Stimulated activated memory B cell treated with anti-CD40 and anti-IgM and Interleukin-4, amounts not matched to agents 10 μg/mL and 1 μg/mL and 100 μg/mL, for 72 hours (primary cell): Measurements from ENCODE around the gene GSE1.
A peak's percentile ranks its signal among the peaks of the same experiment; 100 is the strongest.

Experiments used
- ATAC-seq: fragments of 150-1000 bp; cut with Tn5 transposase; 2 replicates; pipeline ENCODE4 v1.10.0; 2021
- H3K27ac Mint-ChIP-seq: one replicate; pipeline ENCODE4 v1.8.0; 2022; ENCODE audit warnings: mild to moderate bottlenecking, mixed read lengths
- H3K27me3 Mint-ChIP-seq: one replicate; pipeline ENCODE4 v1.8.0; 2022; ENCODE audit warnings: mixed read lengths
- H3K36me3 Mint-ChIP-seq: one replicate; pipeline ENCODE4 v1.8.0; 2022; ENCODE audit warnings: mixed read lengths
- H3K4me1 Mint-ChIP-seq: one replicate; pipeline ENCODE4 v1.8.0; 2022; ENCODE audit warnings: mixed read lengths
- H3K4me3 Mint-ChIP-seq: one replicate; pipeline ENCODE4 v1.8.0; 2022; ENCODE audit warnings: mild to moderate bottlenecking, moderate library complexity, mixed read lengths
- H3K9me3 Mint-ChIP-seq: one replicate; pipeline ENCODE4 v1.8.0; 2022; ENCODE audit warnings: mixed read lengths

The GSE1 gene

DNA sequence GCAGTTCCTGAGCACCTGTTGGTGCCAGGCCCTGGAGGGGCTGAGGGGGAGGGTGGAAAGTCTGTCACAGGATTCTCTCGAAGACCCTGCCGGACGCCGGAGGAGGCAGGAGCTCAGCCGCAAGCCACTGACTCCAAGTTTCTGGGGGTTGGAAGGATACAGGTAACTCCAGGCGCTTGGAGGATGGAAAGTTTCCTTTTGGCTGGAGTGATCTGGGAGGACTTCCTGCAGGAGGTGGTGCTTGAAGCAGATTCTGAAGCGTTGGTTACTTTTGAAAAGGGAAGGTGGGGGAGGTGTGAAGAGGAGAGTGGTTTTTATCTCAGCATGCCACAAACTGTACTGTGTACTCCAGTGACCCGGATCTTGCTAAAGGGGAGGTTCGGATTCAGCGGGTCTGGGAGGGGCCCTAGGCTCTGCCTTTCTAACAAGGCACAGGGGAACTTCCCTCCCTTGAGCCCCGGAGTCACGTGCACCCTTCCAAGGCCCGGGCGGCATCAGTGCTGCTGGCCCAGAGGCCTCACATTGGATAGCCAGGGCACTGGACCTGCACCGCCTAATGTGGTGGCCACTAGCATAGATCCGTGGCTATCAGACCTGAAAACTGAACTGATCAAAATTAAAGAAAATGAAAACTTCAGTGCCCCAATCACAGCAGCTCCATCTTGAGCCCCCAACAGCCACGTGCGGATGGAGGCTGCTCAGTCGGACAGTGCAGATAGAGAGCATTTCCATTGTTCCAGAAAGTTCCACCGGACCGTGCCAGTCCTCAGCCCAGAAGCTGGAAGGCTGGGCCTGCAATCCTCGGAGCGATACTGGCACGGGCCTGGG is 42.2 kb upstream of the GSE1 start:
- ATAC-seq: peak; percentile 82
- peak overlapping the region; percentile 38 for H3K4me3 Mint-ChIP-seq

DNA sequence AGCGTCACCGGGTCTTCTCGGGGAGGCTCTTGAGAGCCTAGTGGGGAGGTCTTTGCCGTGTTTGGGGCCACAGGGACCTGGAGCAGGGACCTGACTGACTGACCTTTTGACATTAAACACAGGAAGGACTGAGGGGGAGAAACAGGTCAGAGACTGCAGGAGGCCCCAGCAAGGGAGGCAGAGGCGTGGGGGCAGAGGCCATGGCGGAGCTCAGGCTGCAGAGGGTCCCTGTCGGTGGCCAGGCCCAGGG is 41.6 kb upstream of the GSE1 start:
- Mint-ChIP-seq H3K36me3 (no peaks in the 10 kb centered on the region), H3K4me1 (peaks cover 61% of the 10 kb centered on the region), H3K4me3 (peak overlapping the region; percentile 38), H3K27me3 (no peaks in the 10 kb centered on the region), H3K9me3 (no peaks in the 10 kb centered on the region), H3K27ac (peak overlapping the region; percentile 78)
- ATAC-seq: no peak

More for the DNA sequence above, 42.2 kb upstream of the GSE1 start:
- peak overlapping the region; percentile 78 for H3K27ac Mint-ChIP-seq
- no peaks in the 10 kb centered on the region for H3K9me3 Mint-ChIP-seq
- H3K36me3 Mint-ChIP-seq: no peaks in the 10 kb centered on the region
- peaks cover 62% of the 10 kb centered on the region for H3K4me1 Mint-ChIP-seq
- no peaks in the 10 kb centered on the region for H3K27me3 Mint-ChIP-seq

DNA sequence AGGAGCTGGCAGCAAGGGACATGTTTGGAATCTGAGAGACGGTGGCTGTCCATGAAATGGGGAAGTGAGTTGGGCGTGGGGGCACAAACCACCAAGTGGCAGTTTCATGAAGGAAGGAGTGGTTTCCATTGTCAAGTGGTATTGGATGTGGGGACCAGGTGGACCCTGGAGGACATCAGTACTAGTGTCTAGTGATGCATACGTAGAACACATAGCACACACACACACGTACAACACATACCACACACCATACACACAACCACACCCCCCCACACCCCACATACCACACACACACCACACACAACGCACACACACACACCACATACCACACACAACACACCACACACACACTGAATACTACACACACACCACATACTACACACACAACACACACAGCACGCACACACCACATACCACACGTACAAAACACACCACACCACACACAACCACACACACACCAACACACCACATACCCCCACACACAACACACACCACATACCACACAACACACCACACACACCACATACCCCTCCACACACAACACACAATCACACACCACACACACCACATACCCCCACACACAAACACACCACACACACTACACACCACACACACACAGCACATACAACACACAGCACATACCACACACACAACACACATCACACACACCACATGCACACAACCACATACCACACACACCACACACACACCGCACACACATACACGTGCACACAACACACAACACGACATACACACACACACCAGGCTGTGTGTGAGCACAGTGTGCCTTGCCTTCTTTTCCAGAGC is 41.1 kb upstream of the GSE1 start:
- Mint-ChIP-seq H3K36me3 (no peaks in the 10 kb centered on the region), H3K9me3 (no peaks in the 10 kb centered on the region), H3K27me3 (no peaks in the 10 kb centered on the region), H3K4me3 (peak overlapping the region; percentile 38), H3K4me1 (peaks cover 65% of the 10 kb centered on the region), H3K27ac (peak overlapping the region; percentile 78)
- peak; percentile 73 for ATAC-seq

DNA sequence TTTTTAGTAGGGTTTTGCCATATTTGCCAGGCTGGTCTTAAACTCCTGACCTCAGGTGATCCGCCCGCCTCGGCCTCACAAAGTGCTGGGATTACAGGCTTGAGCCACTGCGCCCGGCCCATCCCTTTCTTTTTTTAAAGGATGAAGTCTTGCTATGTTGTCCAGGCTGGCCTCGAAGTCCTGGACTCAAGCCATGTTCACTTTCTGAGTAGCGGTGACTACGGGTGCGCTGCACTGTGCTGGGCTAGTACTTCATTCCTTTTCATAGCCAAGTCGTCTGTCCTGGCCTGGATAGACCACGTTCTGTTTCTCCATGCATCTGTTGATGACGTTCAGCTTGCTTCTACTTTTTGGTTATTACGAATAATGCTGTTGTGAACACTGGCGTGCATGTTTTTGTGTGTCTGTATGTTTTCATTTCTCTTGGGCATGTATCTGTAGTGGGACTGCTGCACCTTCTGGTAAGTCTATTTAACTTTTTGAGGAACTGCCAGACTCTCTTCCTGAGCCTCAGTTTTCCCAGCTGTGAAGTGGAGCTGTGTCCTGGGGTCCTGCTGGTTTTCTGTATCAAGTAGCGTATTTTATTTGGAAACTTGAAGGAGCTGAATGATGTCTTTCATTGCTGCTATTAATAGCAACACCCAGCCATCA is 40.0 kb upstream of the GSE1 start:
- H3K4me1 Mint-ChIP-seq: peaks cover 70% of the 10 kb centered on the region
- H3K4me3 Mint-ChIP-seq: no peak overlapping the region
- no peaks in the 10 kb centered on the region for H3K36me3 Mint-ChIP-seq
- no peak overlapping the region for H3K27ac Mint-ChIP-seq
- H3K9me3 Mint-ChIP-seq: no peaks in the 10 kb centered on the region
- H3K27me3 Mint-ChIP-seq: no peaks in the 10 kb centered on the region
- ATAC-seq: no peak

DNA sequence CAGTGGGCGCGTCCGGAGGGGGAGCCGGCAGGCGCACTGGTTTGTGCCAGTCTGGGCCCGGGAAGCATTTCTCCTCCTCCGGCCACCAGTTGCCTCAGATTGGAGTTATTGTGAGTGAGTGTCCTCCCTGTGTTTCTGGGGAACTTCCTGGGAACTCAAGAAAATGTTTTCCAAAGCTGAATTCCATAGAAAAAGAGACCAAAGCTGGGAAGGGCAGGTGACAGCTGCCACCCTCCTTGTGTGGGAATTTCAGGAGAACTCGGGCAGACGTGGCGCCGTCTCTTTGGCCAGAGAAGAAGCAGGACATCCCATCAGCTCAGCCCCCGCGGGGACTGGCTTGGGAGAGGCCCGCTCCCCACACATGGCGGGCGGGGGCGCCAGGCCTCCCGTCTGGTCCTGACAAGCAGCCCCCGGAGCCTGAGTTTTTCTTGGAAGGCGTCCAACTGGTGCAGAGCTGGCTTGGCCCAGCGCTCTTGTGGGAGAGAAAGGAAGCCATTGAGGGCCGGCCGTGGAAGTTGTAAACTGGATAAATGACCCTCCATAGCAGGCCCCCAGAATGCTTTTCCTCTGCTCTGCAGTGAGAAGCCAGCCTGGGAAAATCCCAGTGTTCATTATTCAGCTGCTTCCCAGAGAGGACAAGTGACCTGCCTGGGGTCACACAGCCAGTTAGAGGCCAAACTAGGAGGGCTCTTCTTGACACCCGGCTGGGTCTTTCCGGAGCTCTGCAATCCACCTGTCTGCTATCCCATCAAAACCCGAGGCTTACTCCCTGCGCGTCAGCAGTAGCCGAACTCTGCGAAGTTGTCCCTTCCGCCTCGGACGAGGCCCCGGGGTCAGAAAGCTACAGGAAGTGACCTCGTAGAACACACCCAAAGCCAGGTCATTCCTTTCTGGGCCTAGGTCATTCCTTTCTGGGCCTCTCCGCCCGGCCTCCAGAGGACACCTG is 39.2 kb upstream of the GSE1 start:
- H3K4me3 Mint-ChIP-seq: no peak overlapping the region
- H3K4me1 Mint-ChIP-seq: peaks cover 74% of the 10 kb centered on the region
- H3K27me3 Mint-ChIP-seq: no peaks in the 10 kb centered on the region
- H3K36me3 Mint-ChIP-seq: no peaks in the 10 kb centered on the region
- H3K9me3 Mint-ChIP-seq: no peaks in the 10 kb centered on the region
- no peak overlapping the region for H3K27ac Mint-ChIP-seq
- no peak for ATAC-seq

DNA sequence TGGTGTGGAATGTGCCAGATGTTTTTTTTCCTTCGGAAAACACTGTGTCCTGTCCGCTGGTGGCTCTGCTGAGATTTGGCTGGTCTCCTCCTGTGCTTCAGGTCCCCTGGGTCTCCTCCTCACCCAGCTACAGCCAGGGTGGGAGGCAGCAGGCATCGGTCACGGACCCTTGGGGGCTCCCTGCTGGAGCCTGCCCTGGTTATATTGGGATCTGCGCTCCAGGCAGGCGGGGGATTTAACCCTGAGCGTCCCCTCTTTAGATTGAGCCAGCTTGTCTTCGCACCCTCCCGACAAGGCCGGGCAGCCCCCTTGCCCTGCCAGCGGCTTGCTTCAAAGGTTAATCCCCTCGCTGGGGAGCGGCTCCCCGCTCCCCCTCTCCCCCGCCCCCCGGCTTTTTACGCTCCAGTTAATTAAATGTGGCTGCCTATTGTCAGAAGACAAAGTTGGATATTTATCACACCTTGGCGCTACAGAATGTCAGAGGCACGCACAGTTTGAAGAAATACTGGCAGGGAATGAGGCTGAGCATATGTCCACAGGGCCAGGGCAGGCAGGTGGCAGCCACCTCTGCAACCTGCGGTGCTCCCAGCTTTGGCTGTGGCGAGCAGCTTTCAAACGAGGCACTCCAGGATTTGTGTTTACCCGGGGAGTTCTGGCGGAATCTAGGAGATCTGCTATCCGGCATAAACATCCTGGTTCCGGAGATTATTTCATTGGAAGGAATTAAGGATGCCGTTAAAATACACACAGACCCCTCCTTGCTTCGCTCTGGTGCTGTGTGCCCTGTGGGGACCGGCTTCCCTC is 38.2 kb upstream of the GSE1 start:
- Mint-ChIP-seq H3K27ac (no peak overlapping the region), H3K4me3 (no peak overlapping the region), H3K4me1 (peaks cover 74% of the 10 kb centered on the region), H3K36me3 (peaks cover 1% of the 10 kb centered on the region), H3K9me3 (no peaks in the 10 kb centered on the region), H3K27me3 (no peaks in the 10 kb centered on the region)
- ATAC-seq: no peak

GRCh38 chr16:85575920-85576319 is 37.2 kb upstream of the GSE1 start:
- no peak for ATAC-seq
- Mint-ChIP-seq H3K27ac (no peak overlapping the region), H3K4me3 (no peak overlapping the region), H3K36me3 (peaks cover 5% of the 10 kb centered on the region), H3K4me1 (peaks cover 71% of the 10 kb centered on the region), H3K27me3 (no peaks in the 10 kb centered on the region), H3K9me3 (no peaks in the 10 kb centered on the region)

DNA sequence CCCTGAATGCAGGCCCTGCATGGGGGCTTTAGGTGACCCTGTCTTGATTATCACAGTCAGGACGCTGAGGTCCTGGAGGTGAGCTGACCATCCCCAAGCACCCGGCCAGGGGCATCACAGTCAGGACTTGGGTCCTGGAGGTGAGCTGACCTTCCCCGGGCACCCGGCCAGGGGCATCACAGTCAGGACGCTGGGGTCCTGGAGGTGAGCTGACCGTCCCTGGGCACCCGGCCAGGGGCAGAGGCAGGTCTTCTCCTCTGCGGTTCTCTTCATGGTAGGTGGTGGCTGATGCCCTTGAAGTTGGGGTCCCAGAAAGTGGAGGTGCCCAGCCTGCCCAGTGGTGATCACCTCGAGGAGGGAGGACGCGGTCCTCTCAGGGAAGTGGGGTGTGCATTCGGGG is 36.2 kb upstream of the GSE1 start:
- H3K4me3 Mint-ChIP-seq: no peak overlapping the region
- H3K4me1 Mint-ChIP-seq: peaks cover 67% of the 10 kb centered on the region
- H3K27ac Mint-ChIP-seq: no peak overlapping the region
- H3K27me3 Mint-ChIP-seq: no peaks in the 10 kb centered on the region
- H3K9me3 Mint-ChIP-seq: no peaks in the 10 kb centered on the region
- peaks cover 5% of the 10 kb centered on the region for H3K36me3 Mint-ChIP-seq
- no peak for ATAC-seq

DNA sequence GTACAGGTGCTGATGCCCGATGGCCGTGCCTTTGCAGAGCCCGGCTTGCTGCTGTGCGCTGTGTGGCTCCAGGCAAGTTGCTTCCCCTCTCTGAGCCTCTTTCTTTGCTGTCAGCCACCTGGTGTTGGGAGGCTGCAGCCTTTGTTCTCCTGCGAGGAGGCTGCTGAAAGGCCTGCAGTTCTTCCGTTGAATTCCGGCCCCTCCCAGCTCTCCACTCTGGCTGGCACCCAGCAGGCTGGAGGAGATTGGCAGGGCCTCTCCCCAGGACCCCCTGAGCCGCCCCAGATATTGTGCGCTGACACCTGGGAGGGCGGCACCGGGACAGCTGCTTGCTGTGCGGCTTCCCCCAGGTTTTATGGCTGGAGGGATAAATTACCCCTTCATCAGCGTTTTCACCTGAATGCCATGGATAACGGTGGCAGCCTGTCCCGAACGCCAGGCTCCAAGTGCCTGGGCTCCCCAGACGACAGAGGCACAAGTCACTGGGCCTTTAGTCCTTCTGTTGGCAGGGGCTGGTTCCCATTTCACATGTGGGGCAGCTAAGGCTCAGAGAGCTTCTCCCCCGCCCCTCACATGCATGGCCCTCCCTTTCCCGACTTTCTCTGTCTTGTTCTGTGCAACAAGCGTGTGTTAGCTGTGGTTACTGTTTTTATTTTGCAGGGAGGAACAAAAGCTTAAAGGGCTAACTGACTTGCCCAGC is 35.1 kb upstream of the GSE1 start:
- no peak for ATAC-seq
- no peaks in the 10 kb centered on the region for H3K9me3 Mint-ChIP-seq
- H3K27ac Mint-ChIP-seq: no peak overlapping the region
- no peaks in the 10 kb centered on the region for H3K27me3 Mint-ChIP-seq
- H3K36me3 Mint-ChIP-seq: peaks cover 5% of the 10 kb centered on the region
- peaks cover 69% of the 10 kb centered on the region for H3K4me1 Mint-ChIP-seq
- no peak overlapping the region for H3K4me3 Mint-ChIP-seq

DNA sequence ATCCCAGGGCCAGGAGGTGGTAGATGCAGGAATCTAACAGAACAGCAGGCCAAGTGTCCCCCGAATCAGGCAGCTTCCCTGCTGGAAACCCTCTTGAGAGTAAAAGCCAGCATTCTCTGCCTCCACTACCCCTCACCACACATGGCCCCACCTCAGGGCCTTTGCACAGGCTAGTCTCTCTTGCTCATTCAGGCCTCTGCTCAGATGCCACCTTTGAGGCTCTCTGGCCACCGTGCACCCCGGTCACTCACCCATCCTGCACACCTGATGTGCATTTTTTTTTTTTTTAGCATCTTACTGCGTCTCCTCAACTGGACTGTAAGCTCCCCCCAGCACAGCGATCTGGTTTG is 34.5 kb upstream of the GSE1 start:
- H3K4me1 Mint-ChIP-seq: peaks cover 74% of the 10 kb centered on the region
- ATAC-seq: no peak
- no peak overlapping the region for H3K4me3 Mint-ChIP-seq
- H3K27me3 Mint-ChIP-seq: no peaks in the 10 kb centered on the region
- H3K9me3 Mint-ChIP-seq: no peaks in the 10 kb centered on the region
- H3K27ac Mint-ChIP-seq: no peak overlapping the region
- H3K36me3 Mint-ChIP-seq: peaks cover 5% of the 10 kb centered on the region

GRCh38 chr16:85579191-85579590 is 33.9 kb upstream of the GSE1 start:
- no peaks in the 10 kb centered on the region for H3K27me3 Mint-ChIP-seq
- H3K9me3 Mint-ChIP-seq: no peaks in the 10 kb centered on the region
- peaks cover 5% of the 10 kb centered on the region for H3K36me3 Mint-ChIP-seq
- peaks cover 81% of the 10 kb centered on the region for H3K4me1 Mint-ChIP-seq
- no peak overlapping the region for H3K4me3 Mint-ChIP-seq
- ATAC-seq: no peak
- H3K27ac Mint-ChIP-seq: no peak overlapping the region

GRCh38 chr16:85579923-85580580 is 33.1 kb upstream of the GSE1 start:
- Mint-ChIP-seq H3K36me3 (peaks cover 5% of the 10 kb centered on the region), H3K27ac (no peak overlapping the region), H3K4me3 (no peak overlapping the region), H3K4me1 (peaks cover 84% of the 10 kb centered on the region), H3K27me3 (no peaks in the 10 kb centered on the region), H3K9me3 (no peaks in the 10 kb centered on the region)
- ATAC-seq: no peak

GRCh38 chr16:85580684-85581083 is 32.4 kb upstream of the GSE1 start:
- Mint-ChIP-seq H3K36me3 (peaks cover 5% of the 10 kb centered on the region), H3K27ac (no peak overlapping the region), H3K9me3 (no peaks in the 10 kb centered on the region), H3K27me3 (no peaks in the 10 kb centered on the region), H3K4me3 (no peak overlapping the region), H3K4me1 (peaks cover 78% of the 10 kb centered on the region)
- no peak for ATAC-seq
